Lung microvascular endothelial cell (primary cell): ENCODE measurements around the gene SLA2. TPM values are rescaled to one million over a fixed set of nuclear protein-coding genes. Genes with fewer than 3 reads are reported as not detected.
A peak's percentile ranks its signal among the peaks of the same experiment; 100 is the strongest.
"Not testable (repeated sequence)": the region's sequence is repeated elsewhere in the genome, so short reads cannot be mapped to it uniquely, and the experiment has no call there.

Experiments
- DNase-seq, 2 donors: peaks; one replicate each; pipeline versions ENCODE4 v3.0.0 to v3.0.0-alpha.2; 2010; ENCODE audit warnings: low read depth in 2 of 2
- total RNA-seq: library from RNA; depleted of rRNA; stranded (reverse); fragments of >200 nt; gene quantifications from 2 replicates; pipeline ENCODE4 v1.2.1, GENCODE V29; 2014

SLA2 gene
- total RNA-seq, 1 donor from 2014 or later: not detected

DNA sequence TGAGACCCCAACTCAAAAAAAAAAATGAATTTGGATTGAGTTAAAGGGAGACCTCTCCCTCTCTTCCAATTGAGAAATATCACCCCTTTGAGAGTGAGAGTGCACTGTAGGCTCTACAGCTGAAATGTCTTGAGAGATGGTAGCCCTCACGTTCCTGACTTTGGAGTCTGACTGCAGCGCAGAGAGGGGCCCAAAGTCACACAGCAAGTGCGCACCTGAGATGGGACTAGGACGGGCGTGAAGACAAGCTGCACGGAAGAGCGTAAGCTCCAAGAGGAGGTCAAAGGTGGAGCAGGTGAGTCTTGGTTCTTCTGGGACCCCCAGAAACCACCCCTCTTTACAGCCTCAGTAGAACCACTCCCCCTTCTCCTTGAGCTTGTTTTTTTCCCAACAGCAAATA lies 643 bp downstream of the SLA2 start:
- DNase-seq: no peak

DNA sequence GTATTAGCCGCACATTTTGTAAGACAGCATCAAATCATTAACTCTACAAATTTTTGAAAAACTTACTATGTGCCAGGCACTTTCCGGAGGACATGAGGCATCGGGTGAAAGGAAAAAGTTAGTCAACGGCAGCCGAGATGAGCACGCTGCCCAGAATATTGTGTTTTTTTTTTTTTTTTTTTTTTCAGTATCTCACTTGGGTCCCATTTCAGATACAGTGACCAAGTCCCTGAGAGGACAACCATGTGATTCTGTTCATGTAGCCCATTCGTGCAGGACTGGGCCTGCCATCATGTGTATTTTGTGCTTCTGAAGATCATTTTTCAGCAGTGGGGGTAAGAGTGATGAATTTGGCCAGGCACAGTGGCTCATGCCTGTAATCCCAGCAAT lies 1.3 kb downstream of the SLA2 start:
- DNase-seq: peak in 1 of 2 donors; percentile 60

DNA sequence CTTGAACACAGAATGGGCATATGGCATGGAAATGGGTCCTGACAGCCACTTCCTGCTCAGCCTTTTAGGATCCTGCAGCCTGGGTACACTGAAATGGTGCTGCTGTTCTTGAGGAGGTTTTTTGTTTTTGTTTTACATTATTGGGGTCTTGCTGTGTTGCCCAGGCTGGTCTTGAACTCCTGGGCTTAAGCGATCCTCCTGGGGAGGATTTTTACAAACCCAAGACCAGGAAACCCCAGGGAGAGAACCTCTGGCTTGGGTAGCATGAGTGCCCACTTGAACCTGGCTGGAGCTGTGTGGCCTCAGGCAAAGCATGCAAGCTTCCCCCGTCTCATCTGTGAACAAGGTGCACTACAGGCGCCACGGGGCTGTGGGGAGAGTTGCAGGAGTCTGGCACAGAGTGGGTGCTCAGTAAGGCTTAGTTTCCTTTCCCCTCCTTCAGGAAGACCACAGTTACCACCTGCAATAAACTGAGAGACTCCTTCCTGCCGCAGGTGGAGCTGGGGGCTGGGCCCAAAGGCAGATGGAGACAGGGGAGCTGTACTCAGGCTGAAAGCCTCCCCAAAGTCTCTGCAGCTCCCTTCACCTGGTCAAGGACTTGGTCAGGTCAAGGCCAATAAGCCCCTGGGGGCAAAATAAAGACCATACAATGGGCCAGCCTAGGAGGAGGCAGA lies 1.8 kb downstream of the SLA2 start:
- no peak for DNase-seq

DNA sequence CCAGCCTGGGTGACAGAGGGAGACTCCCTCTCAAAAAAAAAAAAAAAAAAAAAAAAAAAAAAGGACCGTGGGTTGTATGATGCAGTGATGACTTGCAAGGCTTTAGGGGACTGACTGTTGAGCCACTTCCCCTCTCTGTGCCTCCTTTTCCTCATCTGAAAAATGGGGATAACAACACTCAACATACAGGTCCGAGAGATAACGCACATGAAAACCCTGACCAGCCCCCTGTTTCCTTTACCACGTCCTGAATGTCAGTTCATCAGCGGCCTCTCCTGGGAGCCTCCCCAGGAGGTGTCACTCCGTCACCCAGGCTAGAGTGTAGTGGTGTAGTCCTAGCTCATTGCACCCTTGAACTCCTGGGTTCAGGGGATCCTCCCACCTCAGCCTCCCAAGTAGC lies 3.9 kb downstream of the SLA2 start:
- no peak for DNase-seq

DNA sequence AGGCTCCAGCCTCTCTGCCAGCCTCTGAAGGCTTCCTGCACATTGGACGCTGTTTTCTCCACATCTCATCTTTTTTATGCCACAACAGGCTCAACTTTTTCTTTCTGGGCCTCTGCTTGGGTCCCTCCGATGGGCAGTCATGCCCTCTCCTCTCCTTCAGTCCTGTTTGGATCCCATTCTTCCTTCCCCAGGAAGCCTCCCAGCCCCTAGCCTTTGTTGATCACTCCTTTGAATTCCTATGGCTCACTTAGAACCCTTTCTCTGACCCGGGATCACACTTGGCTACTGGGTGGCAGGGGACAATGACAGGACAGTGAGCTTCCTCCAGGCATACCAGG lies 4.5 kb downstream of the SLA2 start:
- DNase-seq: no peak

DNA sequence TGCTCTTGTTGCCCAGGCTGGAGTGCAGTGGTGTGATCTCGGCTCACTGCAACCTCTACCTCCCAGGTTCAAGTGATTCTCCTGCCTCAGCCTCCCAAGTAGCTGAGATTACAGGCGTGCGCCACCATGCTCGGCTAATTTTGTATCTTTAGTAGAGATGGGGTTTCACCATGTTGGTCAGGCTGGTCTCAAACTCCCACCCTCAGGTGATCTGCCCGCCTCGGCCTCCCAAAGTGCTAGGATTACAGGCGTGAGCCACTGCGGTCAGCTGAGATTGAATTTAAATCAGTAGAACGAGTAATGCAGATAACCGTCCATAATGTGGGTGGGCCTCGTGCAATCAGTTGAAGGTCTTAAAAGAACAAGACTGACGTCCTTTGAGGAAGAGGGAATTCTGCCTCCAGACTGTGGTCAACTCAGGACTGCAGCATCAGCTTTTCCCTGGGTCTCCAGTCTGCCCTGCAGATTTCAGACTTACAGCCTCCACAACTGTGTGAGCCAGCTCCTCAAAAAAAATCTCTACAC lies 7.1 kb downstream of the SLA2 start:
- DNase-seq: not testable (repeated sequence)

DNA sequence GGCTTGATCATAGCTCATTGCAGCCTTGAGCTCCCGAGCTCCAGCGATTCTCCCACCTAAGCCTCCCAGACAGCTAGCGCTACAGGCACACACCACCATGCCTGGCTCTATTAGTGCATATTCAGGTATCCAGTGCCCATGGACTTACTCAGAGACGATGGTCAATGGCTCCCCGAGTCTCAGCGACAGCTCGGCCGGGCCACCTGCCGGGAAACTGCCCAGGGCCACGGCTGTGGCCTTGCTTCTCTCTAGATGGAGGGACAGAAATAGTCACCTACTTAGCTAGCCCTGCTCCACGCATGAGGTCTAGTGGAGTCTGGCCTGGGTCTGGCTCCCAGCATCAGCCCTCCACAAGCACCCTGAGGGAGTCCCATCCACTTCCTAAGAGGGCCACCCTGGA lies 11.7 kb downstream of the SLA2 start:
- no peak for DNase-seq

DNA sequence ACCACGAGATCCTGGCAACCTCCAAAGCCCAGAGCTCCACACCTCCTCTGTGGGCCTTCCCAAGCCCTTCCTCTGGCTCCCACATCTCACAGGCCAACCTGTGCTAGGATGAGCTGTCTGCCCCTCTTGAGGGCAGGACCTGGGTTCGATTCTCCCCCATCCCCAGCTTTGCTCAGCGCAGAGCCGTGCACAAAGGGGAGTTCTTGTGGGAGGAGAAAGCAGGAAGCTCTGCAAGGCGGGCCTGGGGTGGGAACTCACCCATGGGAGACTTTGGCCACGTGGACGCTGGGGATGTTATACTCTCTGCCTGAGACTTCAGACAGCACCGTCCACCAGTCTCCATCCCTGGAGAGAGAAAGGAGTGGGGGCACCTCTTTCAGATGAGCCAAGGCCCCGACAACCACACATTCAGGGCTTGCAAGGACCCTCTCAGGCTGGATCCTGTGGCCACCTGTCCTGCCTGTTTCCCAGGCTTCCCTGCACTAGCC lies 12.7 kb downstream of the SLA2 start:
- no peak for DNase-seq

DNA sequence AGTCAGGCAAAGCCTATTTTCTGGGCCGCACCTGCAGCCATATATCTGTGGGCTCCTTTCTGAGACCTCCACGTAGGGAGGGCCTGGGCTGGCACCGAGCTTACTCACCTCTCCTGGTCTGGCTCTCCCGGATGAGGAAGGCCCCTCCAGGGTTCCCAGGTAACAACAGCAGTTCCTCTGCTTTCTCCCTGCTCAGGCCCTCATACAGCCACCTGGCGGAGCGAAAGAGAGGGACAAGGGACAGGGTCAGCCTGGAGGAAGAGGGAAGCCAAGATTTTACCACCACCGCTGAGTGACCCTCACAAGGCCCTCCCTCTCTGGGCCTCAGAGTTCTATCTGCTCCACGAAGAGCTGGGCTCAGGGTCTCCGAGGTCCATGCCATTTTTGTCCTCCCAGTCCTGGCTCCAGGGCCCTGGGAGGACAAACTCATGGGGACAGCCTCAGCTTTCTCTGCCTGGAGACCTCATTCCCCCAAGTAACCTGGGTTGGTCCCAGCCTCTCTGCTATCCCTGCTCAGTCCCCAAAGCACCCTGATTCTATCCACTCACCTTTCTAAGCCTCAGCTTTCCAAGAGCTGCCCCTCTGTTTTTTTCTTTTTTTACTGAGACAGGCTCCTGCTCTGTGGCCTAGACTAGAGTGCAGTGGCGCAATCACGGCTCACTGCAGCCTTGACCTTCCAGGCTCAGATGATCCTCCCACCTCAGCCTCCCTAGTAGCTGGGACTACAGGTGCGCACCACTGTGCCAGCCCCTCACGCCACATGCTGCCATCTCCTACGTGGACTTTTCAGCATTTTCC lies 13.3 kb downstream of the SLA2 start:
- no peak for DNase-seq

DNA sequence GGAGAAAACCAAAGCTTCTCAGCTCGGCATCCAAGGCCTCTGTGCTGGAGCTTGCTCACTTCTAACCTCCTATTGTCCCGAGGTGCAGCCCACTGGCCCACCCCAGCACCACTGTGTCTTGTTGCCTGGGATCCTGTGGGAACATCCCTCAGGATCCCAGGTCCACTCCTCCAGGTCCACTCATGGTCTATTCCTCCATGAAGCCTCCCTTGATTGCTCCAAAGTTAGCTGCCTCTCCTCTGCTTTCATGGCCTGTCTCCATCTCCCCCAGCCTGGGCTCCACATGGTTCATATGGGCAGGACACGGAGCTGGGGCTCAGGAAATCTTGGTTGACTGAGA lies 13.9 kb downstream of the SLA2 start:
- no peak for DNase-seq

DNA sequence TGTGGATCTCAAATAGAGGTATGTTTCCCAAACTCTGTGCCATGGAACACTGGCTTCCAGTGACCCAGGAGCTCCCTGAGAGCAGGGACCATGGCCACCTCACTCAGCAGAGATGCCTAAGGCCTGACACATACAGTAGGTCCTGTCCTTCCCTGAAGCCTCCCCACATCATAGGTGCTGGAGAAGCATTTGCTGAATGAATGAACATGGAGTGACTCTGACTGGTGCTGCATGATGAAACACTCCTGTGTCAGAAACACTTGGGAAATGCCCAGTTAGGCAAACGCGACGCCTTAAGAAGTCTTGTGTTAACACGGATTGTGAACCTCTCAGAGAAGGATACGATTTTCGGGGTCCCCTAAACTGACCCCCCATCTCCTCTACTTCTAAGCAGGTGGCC lies 14.3 kb downstream of the SLA2 start:
- no peak for DNase-seq

DNA sequence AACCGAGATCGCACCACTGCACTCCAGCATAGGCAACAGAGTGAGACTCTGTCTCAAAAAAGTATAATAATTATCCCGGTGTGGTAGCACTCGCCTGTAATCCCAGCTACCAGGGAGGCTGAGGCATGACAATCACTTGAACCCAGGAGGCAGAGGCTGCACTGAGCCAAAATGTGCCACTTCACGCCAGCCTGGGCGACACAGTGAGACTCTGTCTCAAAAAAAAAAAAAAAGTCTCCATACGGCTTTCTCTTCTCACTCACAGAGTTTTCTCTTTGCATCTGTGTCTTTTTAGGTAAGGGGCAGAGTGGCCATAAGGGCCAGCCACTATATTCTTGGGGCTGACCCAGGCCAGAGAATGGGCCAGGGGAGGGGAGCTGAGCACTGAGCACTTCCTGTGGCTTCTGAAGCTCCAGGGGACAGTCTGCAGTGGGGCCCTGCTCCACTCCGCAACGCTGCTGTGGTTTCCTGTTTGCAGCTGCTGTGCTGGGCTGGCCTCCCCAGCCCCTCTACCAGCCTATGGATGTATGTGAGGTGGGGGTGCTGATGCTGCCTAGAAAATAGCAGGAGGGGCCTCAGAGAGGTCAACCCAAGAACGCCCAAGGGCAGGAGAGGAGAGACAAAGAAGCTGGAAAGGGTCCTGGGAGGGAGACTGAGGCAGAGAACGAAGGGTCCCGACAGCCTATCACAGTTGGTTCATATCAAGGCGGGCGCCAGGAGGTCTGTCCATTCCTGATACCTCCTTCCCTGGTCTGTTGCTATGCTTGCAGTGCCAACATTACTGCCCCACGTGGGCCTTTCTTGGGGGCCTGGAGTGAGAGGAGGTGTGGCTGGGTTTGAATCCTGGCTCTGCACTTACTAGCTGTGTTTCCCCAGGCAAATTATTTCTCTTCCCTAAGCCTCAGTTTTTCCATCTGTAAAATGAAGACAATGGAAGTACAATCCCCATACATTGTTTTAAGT lies 16.0 kb downstream of the SLA2 start:
- DNase-seq: no peak

DNA sequence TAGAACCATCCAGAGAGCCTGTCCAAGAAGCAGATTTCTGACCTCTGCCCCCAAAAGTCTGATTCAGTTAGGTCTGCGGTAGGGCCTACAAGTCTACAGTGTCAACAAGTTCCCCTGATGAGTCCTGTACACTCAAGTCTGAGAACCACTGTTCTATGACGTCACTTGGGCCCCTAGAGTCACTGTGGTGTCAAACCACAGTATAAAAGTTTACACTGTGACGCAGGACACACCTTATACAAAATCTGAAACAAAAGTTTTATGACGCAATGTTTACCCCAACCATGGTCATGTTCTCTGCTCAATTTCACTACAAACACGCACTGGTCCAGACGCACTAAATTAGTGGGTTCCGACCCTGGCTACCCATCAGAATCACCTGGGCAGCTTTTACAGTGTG lies 17.9 kb downstream of the SLA2 start:
- no peak for DNase-seq

DNA sequence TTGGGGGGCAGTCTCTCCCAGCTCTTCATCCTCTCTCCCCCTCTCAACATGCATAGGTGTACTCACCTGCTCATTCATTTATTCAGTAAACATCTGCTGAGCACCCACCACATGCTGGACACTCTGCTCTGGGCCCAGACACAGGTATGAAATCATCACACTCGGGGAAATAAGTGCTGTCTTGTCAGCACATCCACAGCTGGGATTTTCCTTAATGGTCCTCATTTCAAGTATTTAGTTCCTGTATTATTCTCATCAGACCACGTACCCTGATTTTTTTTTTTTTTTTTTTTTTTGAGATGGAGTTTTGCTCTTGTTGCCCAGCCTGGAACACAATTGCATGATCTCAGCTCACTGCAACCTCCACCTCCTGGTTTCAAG lies 21.1 kb downstream of the SLA2 start:
- no peak for DNase-seq

DNA sequence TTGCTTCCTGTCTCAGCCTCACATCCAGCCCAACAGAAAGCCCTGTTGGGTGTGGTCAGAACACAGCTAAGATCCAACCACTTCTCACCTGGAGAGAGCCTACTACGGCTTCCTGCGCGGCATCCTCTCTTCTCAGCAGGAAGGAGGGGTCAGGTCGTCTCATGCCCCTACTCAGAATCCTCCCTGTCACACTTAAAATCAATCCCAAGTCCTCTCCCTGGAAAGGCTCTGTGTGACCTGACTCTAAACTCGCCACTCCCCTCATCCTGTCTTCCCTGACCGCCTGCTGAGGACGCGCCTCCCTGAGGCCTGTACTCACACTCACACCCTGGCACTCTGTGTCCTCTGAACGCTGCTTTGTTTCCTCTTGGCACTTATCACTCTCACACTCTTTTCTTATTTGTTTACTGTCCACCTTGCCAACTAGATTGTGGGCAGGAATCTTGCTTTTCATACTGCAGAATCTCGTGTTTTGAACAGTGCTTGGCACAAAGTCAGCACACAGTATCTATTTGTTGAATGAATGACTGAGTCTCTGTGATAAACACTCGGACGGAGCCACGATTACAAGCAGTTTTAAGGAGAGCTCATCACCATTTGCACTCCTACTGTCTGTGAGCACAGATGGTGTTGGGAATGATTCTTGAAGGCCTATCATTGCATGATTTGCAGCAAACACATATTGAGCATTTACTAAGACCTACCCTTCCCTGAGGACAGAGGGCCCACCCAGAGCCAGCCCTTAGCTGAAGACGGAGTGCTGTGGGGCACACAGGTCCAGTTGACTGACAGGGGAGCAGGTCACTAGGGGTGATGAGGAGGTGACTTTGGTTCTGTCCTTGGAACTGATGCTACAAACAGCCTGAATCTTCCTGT lies 21.7 kb downstream of the SLA2 start:
- DNase-seq: no peak

DNA sequence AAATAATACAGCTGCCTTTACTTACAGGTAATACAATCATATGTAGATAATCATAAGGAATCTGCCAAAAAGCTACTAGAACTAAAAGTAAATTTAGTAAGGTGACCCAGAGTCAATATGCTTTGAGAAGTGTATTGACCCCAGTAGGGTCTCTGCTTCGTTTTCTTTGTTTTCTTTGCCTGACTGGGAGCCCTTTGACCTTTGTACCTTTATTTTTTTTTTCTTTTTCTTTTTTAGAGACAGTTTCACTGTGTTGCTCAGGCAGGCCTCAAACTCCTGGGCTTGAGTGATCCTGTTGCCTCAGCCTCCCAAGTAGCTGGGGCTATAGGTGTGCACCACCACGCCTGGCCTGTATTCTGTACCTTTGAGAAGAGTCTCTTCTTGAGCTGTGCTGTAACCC lies 22.6 kb downstream of the SLA2 start:
- DNase-seq: no peak

DNA sequence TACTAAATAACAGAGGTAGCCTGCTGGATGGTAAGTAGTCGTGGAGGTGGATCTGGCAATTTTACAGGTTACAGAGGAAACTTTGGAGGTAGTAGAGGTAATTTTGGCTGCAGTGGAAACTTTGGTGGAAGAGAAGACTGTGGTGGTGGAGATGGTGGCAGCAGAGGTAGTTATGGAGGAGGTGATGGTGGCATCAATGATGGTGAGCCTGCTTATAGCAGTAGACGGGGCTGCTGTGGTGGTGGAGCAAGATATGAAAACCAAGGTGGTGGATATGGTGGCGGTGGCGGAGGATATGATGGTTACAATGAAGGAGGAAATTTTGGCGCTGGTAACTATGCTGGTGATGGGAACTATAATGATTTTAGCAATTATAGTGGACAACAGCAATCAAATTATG lies 25.1 kb downstream of the SLA2 start:
- DNase-seq: no peak

DNA sequence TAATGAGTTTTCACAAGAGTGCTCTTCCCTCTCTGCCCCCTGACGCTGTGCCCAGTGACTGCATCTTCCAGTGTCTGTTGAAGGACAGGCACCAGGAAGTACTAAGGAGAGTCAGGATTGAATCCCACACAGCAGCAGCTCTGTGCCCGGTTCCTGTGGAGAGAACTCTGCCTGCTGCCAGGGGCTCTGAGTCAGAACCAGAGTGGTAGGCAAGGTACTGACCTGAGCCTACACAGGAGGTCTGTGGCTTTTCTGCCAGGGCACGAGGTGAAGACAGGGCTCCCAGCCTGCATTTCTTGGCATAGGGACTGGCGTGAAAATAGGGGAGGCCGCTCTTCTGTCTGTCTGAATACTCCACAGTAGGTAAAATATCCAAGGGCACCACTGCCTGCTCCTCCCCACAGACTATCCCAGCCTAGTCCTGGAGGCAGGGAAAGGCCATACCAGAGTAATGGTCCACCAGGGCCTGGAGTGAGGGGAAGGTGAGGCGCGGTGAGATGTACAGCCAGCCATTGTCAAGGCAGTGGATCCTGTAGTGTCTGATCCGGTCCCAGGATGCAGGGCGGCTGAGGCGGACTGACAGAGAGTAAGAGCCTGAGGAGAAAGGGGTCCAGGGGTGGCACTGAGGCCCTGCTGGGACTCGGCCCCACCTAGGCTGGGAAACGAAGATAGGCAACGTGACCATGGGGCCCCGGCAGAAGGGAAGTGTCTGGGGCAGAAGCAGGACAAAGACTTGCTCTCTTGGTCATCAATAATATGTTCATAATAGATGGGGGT lies 31.0 kb downstream of the SLA2 start:
- DNase-seq: no peak

DNA sequence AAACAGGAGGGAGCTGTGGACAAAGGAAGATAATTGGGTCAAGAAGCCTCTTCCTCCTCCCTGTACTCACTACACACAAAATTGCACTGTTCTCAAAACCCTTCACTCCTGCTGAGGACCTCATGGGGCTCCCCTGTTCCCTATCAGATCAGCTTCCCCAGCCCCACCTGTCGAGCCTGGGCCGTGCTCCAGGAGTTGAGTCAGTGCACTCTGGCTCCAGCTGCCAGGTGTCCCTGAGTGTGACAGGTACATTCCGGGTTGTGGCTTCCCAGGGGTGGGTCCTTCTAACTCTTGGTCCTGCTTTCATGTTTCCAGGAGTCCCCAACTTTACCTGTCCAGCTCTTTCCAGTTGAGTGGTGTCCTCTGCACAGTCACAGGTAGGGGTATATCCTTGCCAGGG lies 32.0 kb downstream of the SLA2 start:
- DNase-seq: no peak

DNA sequence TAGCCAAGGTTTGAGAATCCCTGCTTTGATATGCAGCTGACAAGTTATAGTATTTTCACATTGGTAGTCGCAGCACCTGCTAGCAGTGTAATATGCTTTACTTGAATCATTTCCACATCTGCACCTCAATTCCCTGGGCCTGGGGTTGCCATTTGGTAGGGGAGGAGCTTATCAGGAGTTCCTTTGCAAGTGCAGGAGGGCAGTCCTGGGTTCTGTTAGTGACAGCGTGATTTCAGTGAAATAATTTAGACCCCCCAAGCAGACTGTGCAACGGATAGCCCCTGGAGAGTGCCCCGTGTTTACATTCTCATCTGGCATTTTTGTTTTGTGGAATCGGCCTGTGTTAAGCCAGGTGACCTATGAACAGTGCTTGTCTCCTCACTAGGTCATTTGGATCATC lies 34.4 kb downstream of the SLA2 start:
- DNase-seq: no peak
